BE2C (cell line): ENCODE measurements around the gene SNX18.

Experiments
- DNase-seq: peaks from one replicate; pipeline ENCODE4 v3.0.0-alpha.2; 2020
- H3K27me3 ChIP-seq: fragments of 250-450 bp; sonication (Bioruptor Pico); 2 replicates; pipeline ENCODE4 v1.5.1; 2020; ENCODE audit warnings: mild to moderate bottlenecking
- H3K36me3 ChIP-seq: fragments of 250-450 bp; sonication (Bioruptor Pico); 2 replicates; pipeline ENCODE4 v1.5.1; 2020; ENCODE audit warnings: mild to moderate bottlenecking
- H3K4me1 ChIP-seq: fragments of 250-450 bp; sonication (Bioruptor Pico); 2 replicates; pipeline ENCODE4 v1.5.1; 2020
- H3K4me3 ChIP-seq: 2 replicates; pipeline ENCODE4 v1.5.1; 2011; ENCODE audit warnings: low read depth, low read length
- H3K9me3 ChIP-seq: fragments of 250-450 bp; sonication (Bioruptor Pico); 2 replicates; pipeline ENCODE4 v1.5.1; 2020
- TF ChIP-seq, protein P1 (sequence below): IDR thresholded peaks from 2 replicates; pipeline ENCODE4 v1.5.1; 2012; ENCODE audit warnings: mild to moderate bottlenecking, low read depth, low read length

Gene SNX18

DNA sequence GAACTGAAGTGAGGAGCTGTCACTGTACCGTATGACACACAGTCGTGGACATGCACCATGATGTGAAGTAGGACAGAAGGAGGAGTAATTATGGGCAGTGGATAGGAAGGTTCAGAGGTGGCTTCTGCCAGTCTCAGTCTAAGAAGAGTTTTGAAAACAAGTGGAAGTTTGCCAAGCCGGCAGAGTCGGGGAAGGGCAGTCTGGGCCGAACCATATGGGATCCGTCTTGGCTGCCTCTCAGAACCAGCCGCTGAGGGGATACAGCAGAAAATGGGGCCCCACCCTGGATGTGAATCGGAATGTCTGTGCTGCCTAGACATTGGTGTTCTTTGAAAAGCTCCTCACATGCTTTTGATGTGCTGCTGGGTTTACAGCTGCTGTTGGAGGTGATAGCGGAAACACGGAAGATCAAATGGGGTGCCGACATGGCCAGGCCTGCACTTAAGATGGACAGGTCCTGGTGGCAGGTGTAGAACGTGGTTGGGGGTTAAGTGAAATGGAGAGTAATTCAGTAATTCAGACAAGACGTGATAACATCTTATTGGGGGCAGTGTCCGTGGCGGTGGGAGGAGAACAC, 11.2 kb downstream of the SNX18 start:
- Histone ChIP-seq H3K36me3 (peaks cover 2% of the 10 kb centered on the region; the same call in 1 of the 2 replicates), H3K9me3 (no peaks in the 10 kb centered on the region; the same call in 1 of the 2 replicates), H3K27me3 (no peaks in the 10 kb centered on the region), H3K4me1 (peaks cover 17% of the 10 kb centered on the region), H3K4me3 (no peak overlapping the region)
- DNase-seq = no peak
- TF ChIP-seq, protein P1, sequence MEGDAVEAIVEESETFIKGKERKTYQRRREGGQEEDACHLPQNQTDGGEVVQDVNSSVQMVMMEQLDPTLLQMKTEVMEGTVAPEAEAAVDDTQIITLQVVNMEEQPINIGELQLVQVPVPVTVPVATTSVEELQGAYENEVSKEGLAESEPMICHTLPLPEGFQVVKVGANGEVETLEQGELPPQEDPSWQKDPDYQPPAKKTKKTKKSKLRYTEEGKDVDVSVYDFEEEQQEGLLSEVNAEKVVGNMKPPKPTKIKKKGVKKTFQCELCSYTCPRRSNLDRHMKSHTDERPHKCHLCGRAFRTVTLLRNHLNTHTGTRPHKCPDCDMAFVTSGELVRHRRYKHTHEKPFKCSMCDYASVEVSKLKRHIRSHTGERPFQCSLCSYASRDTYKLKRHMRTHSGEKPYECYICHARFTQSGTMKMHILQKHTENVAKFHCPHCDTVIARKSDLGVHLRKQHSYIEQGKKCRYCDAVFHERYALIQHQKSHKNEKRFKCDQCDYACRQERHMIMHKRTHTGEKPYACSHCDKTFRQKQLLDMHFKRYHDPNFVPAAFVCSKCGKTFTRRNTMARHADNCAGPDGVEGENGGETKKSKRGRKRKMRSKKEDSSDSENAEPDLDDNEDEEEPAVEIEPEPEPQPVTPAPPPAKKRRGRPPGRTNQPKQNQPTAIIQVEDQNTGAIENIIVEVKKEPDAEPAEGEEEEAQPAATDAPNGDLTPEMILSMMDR = no peak

DNA sequence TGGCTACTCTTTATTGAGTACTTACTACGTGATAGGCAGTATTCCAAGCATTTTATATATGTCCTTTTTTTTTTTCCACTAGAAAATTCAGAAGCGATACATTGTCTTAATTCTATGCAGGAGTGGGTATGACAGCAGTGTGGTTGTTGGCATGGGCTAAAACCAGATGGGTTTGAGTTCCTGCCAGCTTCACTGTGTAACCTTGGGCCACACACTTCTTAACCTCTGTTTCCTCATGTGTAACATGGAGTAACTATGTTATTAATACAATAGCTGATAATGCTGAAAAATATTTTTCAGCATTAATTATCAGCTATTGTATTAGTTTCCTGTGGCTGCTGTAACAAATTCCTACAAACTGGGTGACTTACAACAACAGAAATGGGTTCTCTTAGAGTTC, 12.0 kb downstream of the SNX18 start:
- no peak for DNase-seq
- Histone ChIP-seq H3K36me3 (no peaks in the 10 kb centered on the region; the same call in 1 of the 2 replicates), H3K4me3 (no peak overlapping the region), H3K9me3 (no peaks in the 10 kb centered on the region; the same call in 1 of the 2 replicates), H3K4me1 (peaks cover 9% of the 10 kb centered on the region), H3K27me3 (no peaks in the 10 kb centered on the region)
- TF ChIP-seq, protein P1 = no peak

DNA sequence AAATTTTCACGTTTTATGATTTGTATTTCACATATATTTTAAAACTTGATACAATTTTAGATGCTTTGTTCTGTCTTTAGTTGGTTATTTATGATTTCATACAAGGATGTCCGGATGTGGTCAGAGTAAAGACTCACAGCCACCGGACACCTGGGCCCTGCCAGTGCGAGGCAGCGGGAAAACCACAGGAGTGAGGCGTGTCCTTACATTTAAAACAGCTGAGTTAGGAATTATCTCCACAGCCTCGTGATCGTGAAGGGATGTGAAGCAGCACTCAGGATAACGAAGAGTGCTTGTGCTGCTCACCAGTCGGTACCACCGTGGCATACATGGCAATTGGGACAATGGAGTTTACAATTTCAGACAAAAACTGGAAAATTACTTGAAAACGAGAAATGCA, 14.0 kb downstream of the SNX18 start:
- Histone ChIP-seq H3K9me3 (no peaks in the 10 kb centered on the region; the same call in 1 of the 2 replicates), H3K4me1 (peaks cover 6% of the 10 kb centered on the region; the same call in 1 of the 2 replicates), H3K27me3 (no peaks in the 10 kb centered on the region), H3K4me3 (no peak overlapping the region), H3K36me3 (no peaks in the 10 kb centered on the region)
- TF ChIP-seq, protein P1 = no peak
- DNase-seq = no peak

DNA sequence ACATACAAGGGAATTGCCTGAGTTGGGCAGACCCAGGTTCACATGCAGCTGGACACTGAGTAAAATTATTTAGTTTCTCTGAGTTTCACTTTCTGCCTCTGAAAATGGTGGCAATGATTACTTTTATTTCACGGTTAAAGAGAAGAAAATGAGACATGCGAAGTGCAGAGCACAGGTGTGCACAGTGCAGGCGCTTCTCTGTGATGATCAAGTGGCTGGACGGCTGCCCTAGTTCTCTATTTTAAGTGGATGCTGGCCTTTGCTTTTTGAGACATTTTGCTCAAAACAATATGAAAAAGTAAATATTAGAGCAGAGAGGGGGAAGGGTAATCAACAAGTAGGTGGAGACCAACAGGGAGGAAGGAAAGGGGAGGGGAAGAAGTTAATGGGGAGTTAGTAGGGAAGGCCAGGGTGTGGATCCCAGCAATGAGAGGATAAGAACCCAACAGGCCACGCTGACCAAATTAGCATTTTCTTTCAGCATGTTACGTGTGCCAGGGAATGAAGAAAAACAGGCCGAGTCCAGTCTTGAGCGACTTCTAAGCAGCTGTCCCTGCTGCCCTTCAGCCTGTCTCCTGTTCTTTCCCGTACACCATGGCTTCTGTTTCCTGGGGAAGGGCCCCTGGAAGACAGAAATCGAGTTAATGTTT, 16.1 kb downstream of the SNX18 start:
- H3K4me3 ChIP-seq = no peak overlapping the region
- no peaks in the 10 kb centered on the region for H3K36me3 ChIP-seq
- no peak for DNase-seq
- TF ChIP-seq, protein P1 = no peak
- H3K4me1 ChIP-seq = peaks cover 6% of the 10 kb centered on the region; the same call in 1 of the 2 replicates
- no peaks in the 10 kb centered on the region for H3K27me3 ChIP-seq
- H3K9me3 ChIP-seq = no peaks in the 10 kb centered on the region; the same call in 1 of the 2 replicates

DNA sequence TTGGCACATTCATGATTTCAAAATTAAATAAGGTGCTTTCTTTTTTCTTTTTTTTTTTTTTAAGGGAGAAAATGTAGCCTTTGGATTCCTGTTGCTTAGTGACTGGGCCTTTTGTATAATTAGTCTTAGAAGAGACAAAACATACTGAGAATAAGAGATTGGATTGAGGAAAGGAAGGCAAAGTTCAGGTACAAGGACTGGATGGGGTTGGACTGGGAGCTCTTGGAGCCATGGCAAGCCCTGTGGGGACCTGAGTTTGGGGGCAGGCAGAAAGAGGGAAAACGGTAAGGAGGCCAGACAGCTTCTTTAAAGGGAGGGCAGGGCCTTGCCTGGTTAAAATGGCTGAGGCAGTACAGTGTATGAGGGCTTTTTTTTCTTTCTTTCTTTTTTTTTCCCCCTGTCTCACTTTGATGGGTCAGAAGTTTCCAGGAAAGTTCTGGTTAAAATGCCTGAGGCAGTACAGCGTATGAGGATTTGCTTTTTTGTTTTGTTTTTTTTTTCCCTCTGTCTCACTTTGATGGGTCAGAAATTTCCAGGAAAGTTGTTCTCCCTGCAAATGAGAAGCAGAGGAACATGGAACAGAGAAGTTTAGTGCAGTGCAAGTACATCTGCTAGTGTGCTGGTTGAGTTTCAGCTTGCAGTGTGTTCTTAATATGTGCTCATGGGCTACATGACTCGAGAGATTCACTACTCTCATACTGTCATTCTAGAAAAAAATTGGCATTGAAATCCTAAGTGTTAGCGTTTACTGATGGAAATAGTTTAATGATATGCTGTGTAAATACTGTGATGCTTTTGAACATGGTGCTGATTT, 16.8 kb downstream of the SNX18 start:
- no peak for DNase-seq
- no peaks in the 10 kb centered on the region; the same call in 1 of the 2 replicates for H3K9me3 ChIP-seq
- TF ChIP-seq, protein P1 = no peak
- peaks cover 4% of the 10 kb centered on the region; the same call in 1 of the 2 replicates for H3K4me1 ChIP-seq
- H3K4me3 ChIP-seq = no peak overlapping the region
- no peaks in the 10 kb centered on the region for H3K27me3 ChIP-seq
- no peaks in the 10 kb centered on the region for H3K36me3 ChIP-seq
